Glutamatergic neuron (in vitro differentiated cells): ENCODE measurements around the gene CEP295NL. TPM values are rescaled to one million over a fixed set of nuclear protein-coding genes. Genes with fewer than 3 reads are reported as not detected.

Experiments used
- DNase-seq: peaks from one replicate; pipeline ENCODE4 v3.0.0; 2022
- H3K27ac Mint-ChIP-seq: one replicate; pipeline ENCODE4 v1.8.0; 2020; ENCODE audit warnings: mild to moderate bottlenecking, mixed read lengths, inconsistent platforms; ENCODE audit not compliant: unreplicated experiment
- H3K27me3 Mint-ChIP-seq: one replicate; pipeline ENCODE4 v1.8.0; 2020; ENCODE audit warnings: mild to moderate bottlenecking, moderate library complexity, mixed read lengths, inconsistent platforms; ENCODE audit not compliant: unreplicated experiment
- H3K36me3 Mint-ChIP-seq: one replicate; pipeline ENCODE4 v1.8.0; 2020; ENCODE audit warnings: mild to moderate bottlenecking, mixed read lengths, inconsistent platforms; ENCODE audit not compliant: unreplicated experiment
- H3K4me1 Mint-ChIP-seq: one replicate; pipeline ENCODE4 v1.8.0; 2020; ENCODE audit warnings: mild to moderate bottlenecking, low read depth, mixed read lengths, inconsistent platforms; ENCODE audit not compliant: unreplicated experiment
- H3K4me3 Mint-ChIP-seq: one replicate; pipeline ENCODE4 v1.8.0; 2020; ENCODE audit warnings: mild to moderate bottlenecking, mixed read lengths, inconsistent platforms; ENCODE audit not compliant: unreplicated experiment
- H3K9me3 Mint-ChIP-seq: one replicate; pipeline ENCODE4 v1.8.0; 2020; ENCODE audit warnings: mild to moderate bottlenecking, moderate library complexity, mixed read lengths, inconsistent platforms; ENCODE audit not compliant: unreplicated experiment
- total RNA-seq: library from RNA; stranded (reverse); fragmentation: NEBNext Ultra II Directional; extraction: Animal tissue kit (Norgen Biotek cat#: 25700); gene quantifications from one replicate; pipeline ENCODE4 v1.2.1, GENCODE V29; 2021; ENCODE audit not compliant: unreplicated experiment
- TF ChIP-seq, protein P1 (sequence below): fragments of 200-600 bp; sonication (generic); IDR thresholded peaks from one replicate; pipeline ENCODE4 v1.5.0; 2021; ENCODE audit not compliant: partially characterized antibody, unreplicated experiment

The CEP295NL gene
- total RNA-seq, 1 donor from 2014 or later, result 6.4 TPM

DNA sequence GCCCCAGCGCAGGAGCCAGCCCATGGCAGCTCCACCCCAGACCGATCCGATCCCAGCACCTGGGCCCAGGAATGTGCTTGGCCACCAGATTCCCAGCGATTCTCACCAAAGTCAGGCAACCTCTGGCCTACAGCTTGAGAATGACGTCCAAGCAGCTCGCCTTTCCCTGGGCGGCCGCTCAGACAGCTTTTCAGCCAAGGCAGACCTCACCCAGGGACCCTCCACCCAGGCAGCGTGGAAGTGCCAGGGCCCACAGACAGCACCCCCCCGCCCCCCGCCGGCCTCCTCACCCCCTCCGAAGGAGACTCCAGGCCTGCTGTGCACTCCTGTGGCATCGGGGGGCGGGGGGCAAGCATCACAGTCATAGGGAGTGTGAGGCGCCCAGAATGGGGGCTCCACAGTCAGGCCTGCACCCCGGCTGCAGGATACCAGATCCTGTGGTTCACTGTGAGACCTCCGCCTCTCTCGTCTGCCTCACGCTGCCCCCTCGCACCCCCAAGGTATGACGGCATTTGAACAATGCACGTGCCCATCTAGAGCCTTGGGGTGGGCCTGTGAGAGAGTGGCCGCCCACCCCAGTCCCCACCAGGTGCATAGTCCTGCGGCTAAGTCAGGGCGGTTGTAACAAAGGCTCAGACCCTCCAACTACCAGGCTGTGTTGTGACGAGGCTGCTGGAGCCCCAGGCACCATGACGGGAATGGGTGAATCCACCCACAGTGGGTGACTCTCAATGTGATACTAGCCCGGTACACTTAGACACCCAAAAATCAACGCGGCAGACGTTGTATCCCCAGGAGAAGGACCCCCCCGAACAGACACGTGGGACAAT is 6.0 kb downstream of the CEP295NL start:
- H3K27ac Mint-ChIP-seq, result no peak overlapping the region
- H3K27me3 Mint-ChIP-seq, result peaks cover 7% of the 10 kb centered on the region
- TF ChIP-seq, protein P1, sequence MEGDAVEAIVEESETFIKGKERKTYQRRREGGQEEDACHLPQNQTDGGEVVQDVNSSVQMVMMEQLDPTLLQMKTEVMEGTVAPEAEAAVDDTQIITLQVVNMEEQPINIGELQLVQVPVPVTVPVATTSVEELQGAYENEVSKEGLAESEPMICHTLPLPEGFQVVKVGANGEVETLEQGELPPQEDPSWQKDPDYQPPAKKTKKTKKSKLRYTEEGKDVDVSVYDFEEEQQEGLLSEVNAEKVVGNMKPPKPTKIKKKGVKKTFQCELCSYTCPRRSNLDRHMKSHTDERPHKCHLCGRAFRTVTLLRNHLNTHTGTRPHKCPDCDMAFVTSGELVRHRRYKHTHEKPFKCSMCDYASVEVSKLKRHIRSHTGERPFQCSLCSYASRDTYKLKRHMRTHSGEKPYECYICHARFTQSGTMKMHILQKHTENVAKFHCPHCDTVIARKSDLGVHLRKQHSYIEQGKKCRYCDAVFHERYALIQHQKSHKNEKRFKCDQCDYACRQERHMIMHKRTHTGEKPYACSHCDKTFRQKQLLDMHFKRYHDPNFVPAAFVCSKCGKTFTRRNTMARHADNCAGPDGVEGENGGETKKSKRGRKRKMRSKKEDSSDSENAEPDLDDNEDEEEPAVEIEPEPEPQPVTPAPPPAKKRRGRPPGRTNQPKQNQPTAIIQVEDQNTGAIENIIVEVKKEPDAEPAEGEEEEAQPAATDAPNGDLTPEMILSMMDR, result no peak
- H3K4me1 Mint-ChIP-seq, result peaks cover 22% of the 10 kb centered on the region
- DNase-seq, result no peak
- peaks cover 2% of the 10 kb centered on the region for H3K9me3 Mint-ChIP-seq
- H3K36me3 Mint-ChIP-seq, result no peaks in the 10 kb centered on the region
- H3K4me3 Mint-ChIP-seq, result no peak overlapping the region

DNA sequence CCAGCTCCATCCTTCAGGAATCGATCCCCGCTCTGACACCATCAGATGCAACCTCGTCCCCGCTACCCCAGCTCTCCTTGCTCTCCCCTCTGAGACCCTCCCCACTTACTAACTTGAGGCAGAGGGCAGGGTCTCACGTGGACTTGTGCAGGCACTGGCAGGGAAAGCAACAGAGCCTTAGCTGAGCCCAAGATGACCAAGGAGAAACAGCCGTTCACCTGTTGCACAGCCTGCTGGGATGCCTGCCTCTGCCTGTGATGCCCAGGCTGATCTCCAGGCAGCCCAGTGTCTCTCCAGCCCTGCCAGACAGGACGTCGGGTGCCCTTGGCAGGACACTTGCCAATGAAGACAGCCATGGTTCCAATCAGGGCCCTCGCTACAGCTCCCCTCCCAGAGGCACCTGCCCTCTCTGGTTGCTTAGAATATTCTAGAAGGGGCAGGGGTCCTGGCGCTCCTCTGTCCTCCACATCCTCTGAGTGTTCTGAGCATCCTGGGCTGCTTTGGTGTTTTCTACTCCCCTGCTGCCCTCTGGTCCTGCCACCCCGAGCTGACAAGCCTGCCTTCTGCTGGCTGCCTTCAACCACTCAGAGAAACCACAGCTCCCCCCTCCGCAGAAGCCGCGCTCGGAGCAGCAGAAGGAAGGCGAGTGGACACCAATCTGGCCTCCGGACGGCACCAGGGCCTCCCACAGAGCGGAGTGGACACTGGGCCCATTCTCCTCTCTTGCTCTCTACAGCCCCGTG is 6.7 kb downstream of the CEP295NL start:
- peaks cover 6% of the 10 kb centered on the region for H3K27me3 Mint-ChIP-seq
- H3K9me3 Mint-ChIP-seq, result peaks cover 4% of the 10 kb centered on the region
- H3K4me1 Mint-ChIP-seq, result peaks cover 29% of the 10 kb centered on the region
- H3K27ac Mint-ChIP-seq, result no peak overlapping the region
- no peaks in the 10 kb centered on the region for H3K36me3 Mint-ChIP-seq
- TF ChIP-seq, protein P1, result no peak
- H3K4me3 Mint-ChIP-seq, result no peak overlapping the region
- DNase-seq, result no peak

DNA sequence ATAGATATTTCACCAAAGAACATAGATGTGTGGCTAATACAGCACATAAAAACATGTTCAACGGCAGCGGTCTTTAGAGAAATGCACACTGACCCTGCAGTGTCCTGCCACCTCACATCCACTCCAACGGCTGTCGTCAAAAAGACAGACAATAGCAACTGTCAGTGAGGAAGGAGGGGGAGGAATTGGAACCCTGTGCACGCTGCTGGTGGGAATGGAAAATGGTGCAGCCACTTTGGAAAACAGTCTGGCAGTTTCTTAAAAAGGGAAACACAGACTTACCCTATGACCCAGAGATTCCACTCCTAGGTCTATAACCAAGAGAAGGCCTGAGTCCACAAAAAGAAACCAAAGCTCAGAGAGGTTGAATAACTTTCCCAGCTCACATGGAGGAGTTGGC is 7.7 kb downstream of the CEP295NL start:
- no peak for DNase-seq
- TF ChIP-seq, protein P1, result no peak
- Mint-ChIP-seq H3K27me3 (peaks cover 5% of the 10 kb centered on the region), H3K9me3 (peaks cover 7% of the 10 kb centered on the region), H3K36me3 (no peaks in the 10 kb centered on the region), H3K27ac (no peak overlapping the region), H3K4me1 (peaks cover 32% of the 10 kb centered on the region), H3K4me3 (no peak overlapping the region)

DNA sequence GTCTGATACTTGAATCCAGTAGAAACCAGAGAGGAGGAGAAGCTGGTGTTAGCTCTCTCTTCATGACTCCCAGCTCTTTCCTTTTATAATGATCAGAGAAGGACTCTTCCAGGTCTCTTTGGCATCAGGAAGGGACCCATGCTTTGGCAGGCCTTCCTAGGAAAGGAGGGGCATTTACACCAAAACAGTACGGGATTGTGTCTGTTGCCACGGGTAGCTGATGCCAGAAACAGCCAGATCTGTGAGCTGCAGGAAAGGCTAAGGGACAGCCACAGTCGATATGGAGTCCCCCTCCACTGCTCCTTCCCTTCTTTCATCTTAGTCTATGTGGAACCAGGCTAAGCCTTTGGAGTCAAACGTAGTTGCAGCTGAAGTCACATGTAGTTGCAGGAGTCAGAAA is 9.3 kb downstream of the CEP295NL start:
- peaks cover 31% of the 10 kb centered on the region for H3K4me1 Mint-ChIP-seq
- peaks cover 4% of the 10 kb centered on the region for H3K27me3 Mint-ChIP-seq
- TF ChIP-seq, protein P1, result no peak
- H3K4me3 Mint-ChIP-seq, result no peak overlapping the region
- H3K27ac Mint-ChIP-seq, result peak overlapping the region; percentile 49
- H3K9me3 Mint-ChIP-seq, result peaks cover 7% of the 10 kb centered on the region
- no peak for DNase-seq
- no peaks in the 10 kb centered on the region for H3K36me3 Mint-ChIP-seq

DNA sequence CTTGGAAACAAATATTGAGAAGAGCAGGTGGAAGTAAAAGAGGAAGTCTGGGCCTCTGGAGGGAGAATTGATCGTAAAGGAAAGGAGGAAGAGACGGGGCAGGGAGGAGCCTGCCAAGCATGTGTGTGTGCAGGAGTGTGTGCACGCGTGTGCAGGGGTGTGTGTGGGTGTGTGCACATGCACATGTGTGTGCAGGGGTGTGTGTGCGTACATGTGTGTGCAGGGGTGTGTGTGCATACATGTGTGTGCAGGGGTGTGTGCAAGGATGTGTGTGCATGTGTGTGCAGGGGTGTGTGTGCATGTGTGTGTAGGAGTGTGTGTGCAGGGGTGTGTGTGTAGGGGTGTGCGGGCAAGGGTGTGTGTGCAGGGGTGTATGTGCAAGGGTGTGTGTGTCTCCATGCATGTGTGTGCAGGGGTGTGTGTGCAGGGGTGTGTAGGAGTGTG is 10.0 kb downstream of the CEP295NL start:
- TF ChIP-seq, protein P1, result no peak
- Mint-ChIP-seq H3K4me1 (peaks cover 32% of the 10 kb centered on the region), H3K27me3 (peaks cover 5% of the 10 kb centered on the region), H3K27ac (peak overlapping the region; percentile 49), H3K9me3 (peaks cover 7% of the 10 kb centered on the region), H3K36me3 (no peaks in the 10 kb centered on the region), H3K4me3 (no peak overlapping the region)
- DNase-seq, result no peak
